Lower leg skin (tissue), 4 donors: ENCODE data around the gene GABBR2. TPM values are rescaled to one million over a fixed set of nuclear protein-coding genes. Genes with fewer than 3 reads are reported as not detected.

Experiments
- DNase-seq, 2 donors: peaks; one replicate each; pipeline ENCODE4 v3.0.0-alpha.2; 2019; ENCODE audit warnings: low spot score in 2 of 2
- H3K4me3 ChIP-seq: fragments of 200-600 bp; sonication (generic); 2 replicates; pipeline ENCODE4 v1.5.1; 2017; ENCODE audit warnings: mild to moderate bottlenecking, low read depth; ENCODE audit not compliant: poor library complexity, severe bottlenecking
- POLR2A ChIP-seq, 2 donors: fragments of 450-650 bp; IDR thresholded peaks; one replicate each; pipeline ENCODE4 v1.6.1; 2016 to 2017; ENCODE audit warnings: antibody characterized with exemption in 2 of 2, mild to moderate bottlenecking in 1 of 2, moderate library complexity in 1 of 2
- WGBS, 2 donors: methylation state at CpG; one replicate each; pipeline ENCODE4 v1.1.5; 2018; 5-methylcytosine and 5-hydroxymethylcytosine counted together
- intact Hi-C: fragments of 100-400 bp; cut with DNase I; formaldehyde crosslinking; loops from one replicate; pipeline ENCODE4 v1.15.0; 2023; ENCODE audit warnings: low total_unique reads
- total RNA-seq, 4 donors: library from RNA; depleted of rRNA; stranded (reverse); fragments of >200 nt; gene quantifications; one replicate each; pipeline ENCODE4 v1.1.0, GENCODE V29; 2016
- TF ChIP-seq, protein P1 (sequence below), 3 donors: fragments of 450-650 bp; IDR thresholded peaks; one replicate each; pipeline ENCODE4 v1.5.1; 2016; ENCODE audit warnings: antibody characterized with exemption in 3 of 3, mild to moderate bottlenecking in 3 of 3, moderate library complexity in 2 of 3

Gene GABBR2
- total RNA-seq, 4 donors from 2014 or later = 0.23 to 4.2 TPM; not detected in 2

DNA sequence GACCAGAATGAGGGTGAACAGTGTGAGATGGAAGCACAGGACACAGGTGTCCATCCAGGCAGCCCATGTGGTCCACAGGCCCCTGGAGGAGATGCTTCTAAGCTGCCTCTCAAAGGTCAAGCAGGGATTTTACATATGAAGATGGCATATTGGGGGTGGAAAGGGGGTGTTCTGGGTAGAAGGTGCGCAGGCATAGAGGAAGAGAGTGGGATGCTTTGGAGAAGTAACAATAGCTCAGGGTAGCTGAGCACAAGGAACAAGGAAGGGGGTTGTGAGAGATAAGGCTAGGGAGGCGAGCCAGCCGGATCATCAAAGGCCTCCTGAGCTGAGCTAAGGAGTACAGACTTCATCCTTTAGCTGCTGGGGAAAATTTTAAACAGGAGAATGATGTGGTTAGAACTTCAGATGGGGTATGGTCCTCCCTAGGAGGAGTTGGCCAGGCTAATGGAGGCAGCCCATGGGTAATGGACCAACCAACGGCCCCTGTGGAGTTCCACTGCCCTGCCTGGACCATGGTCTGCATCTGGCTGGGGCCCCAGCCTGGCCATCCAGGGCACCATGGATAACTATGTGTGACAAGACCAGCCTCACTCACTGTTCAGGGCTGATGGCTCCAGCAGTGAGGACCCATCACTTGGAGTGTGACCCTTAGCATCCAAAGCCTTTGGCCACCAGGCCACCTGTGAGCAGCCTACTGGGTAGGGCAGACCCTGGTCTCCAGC, 366.5 kb downstream of the GABBR2 start:
- no peak overlapping the region for H3K4me3 ChIP-seq
- TF ChIP-seq, protein P1, sequence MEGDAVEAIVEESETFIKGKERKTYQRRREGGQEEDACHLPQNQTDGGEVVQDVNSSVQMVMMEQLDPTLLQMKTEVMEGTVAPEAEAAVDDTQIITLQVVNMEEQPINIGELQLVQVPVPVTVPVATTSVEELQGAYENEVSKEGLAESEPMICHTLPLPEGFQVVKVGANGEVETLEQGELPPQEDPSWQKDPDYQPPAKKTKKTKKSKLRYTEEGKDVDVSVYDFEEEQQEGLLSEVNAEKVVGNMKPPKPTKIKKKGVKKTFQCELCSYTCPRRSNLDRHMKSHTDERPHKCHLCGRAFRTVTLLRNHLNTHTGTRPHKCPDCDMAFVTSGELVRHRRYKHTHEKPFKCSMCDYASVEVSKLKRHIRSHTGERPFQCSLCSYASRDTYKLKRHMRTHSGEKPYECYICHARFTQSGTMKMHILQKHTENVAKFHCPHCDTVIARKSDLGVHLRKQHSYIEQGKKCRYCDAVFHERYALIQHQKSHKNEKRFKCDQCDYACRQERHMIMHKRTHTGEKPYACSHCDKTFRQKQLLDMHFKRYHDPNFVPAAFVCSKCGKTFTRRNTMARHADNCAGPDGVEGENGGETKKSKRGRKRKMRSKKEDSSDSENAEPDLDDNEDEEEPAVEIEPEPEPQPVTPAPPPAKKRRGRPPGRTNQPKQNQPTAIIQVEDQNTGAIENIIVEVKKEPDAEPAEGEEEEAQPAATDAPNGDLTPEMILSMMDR (IDR thresholded peaks at IDR 0.05) = no peak
- no peak for TF ChIP-seq POLR2A (IDR thresholded peaks at IDR 0.05)
- intact Hi-C loops = no loop called here
- 75 to 77% methylated on average over 4 of the region's 4 CpGs for WGBS, 2 donors
- DNase-seq = no peak

DNA sequence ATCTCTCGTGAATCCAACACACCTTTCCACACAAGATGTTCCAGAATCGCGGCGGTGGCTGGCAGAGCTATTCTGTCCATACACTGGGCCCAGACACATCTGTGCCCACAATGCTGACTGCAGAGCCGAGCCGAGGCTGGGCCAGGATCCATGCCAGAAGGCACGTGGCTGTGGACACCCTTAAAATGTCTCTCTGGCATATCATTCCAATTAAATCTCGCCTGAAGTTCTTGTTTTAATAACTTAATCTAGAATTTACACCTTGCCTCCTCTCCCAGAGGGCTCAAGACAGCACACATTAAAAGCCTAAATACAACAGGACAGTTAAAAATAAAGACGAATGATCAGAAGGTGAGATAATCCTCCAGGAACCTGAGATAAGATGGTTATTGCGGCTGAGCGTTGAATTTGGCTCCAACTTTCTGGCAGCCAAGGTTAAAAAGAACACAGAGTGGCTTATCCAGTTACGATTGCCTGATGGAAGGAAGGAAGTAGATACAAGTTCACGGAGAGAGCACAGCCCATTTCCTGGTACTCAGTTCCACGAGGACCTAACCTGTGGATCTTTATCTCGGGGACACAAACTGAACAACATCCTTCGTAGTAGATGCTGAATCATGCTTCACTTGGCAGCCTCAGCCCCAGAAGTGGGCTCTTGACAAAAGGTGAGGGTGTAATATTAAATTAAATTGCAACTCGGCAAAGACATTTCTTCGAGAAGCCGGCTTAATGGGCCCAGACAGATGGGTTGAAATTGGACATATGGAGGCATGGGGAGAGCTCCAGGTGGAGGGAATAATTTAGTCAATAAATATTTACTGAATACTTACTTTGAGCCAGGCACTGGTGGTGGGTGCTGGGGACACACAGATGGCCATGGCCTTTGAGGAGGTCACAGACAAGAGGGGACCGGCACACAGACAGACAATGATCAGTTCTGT, 367.3 kb downstream of the GABBR2 start:
- no peak overlapping the region for H3K4me3 ChIP-seq
- WGBS, 2 donors = 44 to 48% methylated on average over 20 of the region's 20 CpGs
- no peak for TF ChIP-seq POLR2A (IDR thresholded peaks at IDR 0.05)
- TF ChIP-seq, protein P1 (IDR thresholded peaks at IDR 0.05) = no peak
- no peak for DNase-seq
- intact Hi-C loops = no loop called here

DNA sequence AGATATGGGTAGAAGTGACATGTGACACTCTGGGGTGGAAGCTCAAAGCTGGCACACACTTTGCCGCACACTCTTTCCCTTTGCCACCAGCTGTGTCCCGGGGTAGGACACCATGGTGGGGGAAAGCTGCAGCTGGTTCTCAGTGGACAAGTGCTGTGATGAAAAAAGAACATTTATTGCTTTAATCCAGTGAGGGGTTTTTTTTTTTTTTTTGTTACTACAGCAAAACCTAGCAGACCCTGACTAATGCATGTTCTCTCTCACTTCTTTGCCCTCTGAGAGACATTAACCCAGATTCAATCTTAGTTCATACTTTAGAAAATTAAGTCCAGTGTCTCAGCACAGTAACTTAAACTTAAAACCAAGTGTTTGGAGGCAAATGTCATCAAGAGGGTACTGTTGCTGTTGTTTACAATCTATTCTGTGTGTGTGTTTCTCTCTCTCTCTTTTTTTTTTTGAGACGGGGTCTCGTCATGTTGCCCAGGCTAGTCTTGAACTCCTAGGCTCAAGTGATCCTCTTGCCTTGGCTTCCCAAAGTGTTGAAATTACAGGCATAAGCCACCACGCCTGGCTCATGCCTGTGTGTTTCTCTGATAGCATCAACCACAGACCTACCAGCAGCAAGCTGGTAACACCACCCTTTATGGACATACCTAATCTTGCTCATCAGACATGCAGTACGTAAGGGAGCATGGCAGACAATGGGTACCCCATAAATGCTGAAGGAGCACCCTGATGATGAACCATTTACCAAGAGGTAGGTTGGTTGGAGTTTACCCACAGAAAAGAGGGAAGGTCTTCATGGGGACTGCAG, 368.5 kb downstream of the GABBR2 start:
- TF ChIP-seq, protein P1 (IDR thresholded peaks at IDR 0.05) = no peak
- TF ChIP-seq POLR2A (IDR thresholded peaks at IDR 0.05) = no peak
- WGBS, 2 donors = 84 to 96% methylated on average over 6 of the region's 6 CpGs
- intact Hi-C loops = no loop called here

DNA sequence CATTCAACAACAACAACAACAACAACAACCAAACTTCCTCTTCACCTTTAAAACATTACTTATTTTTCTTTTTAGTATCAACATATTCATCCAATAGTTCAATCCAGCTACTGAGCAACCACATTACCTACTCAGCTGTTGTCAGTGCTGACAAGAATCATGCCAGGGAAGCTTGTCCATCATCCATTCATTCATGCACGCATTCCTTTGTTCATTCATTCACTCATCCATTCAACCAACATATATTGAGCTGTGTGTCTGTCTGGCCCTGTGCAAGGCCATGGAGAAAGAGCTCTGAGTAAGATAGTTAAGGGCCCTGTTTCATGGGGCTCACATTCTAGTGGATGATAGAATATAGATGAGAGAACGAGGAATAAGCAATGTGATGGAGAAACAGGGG, 373.1 kb downstream of the GABBR2 start:
- H3K4me3 ChIP-seq = no peak overlapping the region
- intact Hi-C loops = no loop called here
- DNase-seq = no peak
- 88 to 89% methylated on average over 2 of the region's 2 CpGs for WGBS, 2 donors
- TF ChIP-seq, protein P1 (IDR thresholded peaks at IDR 0.05) = no peak
- TF ChIP-seq POLR2A (IDR thresholded peaks at IDR 0.05) = no peak

More for the DNA sequence above, 368.5 kb downstream of the GABBR2 start:
- H3K4me3 ChIP-seq = no peak overlapping the region
- DNase-seq = no peak

DNA sequence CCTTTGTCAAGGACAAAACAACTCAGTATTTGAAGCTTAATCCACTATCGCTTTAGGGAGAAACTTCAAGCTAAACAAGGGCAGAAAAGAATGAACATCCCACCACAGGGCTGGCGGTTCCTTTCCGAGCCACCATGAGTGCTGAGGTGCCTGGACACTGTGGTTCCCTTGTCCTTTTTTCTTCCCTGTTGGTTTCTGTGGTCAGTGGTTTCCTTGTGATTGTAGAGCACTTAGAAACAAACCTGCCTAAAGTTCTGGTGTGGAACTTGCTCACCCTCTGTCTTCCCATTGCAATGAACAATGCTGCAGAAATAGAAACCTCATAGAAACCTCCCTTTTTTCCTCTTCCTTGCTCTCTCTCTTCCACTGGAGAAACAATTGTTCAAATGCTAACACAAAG, 373.9 kb downstream of the GABBR2 start:
- TF ChIP-seq POLR2A (IDR thresholded peaks at IDR 0.05) = no peak
- TF ChIP-seq, protein P1 (IDR thresholded peaks at IDR 0.05) = no peak
- peak in 1 of 2 donors; percentile 20 for DNase-seq
- intact Hi-C loops = no loop called here
- no peak overlapping the region for H3K4me3 ChIP-seq
- WGBS, 2 donors = 83 to 85% methylated on average over 3 of the region's 3 CpGs
